GM15510 (cell line): ENCODE data around the gene BCAS1.

ENCODE experiments used
- POLR2A ChIP-seq: IDR thresholded peaks from 3 replicates; pipeline ENCODE4 v1.6.1; 2011; ENCODE audit warnings: borderline replicate concordance; ENCODE audit not compliant: insufficient read length; ENCODE audit errors: extremely low read depth

Gene BCAS1

DNA sequence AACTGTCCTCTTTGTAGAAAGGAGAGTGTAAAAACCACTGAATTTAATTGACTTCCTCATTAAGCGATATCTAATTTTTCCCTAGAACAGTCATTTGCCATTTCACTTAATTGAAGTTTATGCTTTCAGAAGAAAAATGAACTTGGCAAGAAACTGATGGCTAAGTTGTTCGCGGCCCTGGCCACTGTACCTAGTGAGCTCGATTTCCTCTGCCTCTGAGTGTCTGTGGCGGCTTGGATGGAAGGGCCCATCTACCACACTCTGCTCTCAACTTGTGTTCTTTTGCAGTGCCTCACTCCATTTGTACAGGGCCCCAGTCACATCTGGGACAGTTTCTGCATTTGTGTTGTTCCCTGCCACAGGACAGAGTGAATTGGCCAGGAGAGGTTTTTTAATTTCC lies 102.9 kb downstream of the BCAS1 start:
- TF ChIP-seq POLR2A = no peak

DNA sequence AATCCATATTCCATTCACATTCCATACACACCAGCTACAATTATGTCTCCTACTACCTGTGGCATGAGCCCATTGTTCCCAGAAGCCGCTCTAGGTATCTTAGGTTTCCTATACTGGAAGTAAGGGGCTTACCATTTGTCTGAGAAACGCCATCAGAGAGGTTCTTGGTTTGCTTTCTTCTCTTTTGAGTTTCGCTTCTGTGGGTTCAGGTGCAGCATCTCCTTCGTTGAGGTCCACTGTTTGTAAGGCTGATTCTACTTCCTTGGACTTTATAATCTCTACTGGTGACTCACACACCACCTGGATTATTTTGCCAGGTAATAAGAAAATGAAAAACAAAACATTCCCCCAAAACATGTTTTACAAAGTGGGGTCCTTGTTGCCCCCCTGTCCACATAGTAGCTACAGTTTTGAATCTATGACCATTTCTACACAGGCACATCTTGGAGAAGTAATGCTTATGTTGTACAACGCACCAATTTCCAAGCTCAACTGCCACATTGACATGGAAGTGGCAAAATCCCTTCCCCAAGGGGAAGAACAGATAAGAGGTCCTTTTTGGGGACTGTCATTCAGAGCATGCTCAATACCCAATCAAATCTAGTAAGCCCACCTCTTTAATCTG lies 103.5 kb downstream of the BCAS1 start:
- TF ChIP-seq POLR2A = no peak

DNA sequence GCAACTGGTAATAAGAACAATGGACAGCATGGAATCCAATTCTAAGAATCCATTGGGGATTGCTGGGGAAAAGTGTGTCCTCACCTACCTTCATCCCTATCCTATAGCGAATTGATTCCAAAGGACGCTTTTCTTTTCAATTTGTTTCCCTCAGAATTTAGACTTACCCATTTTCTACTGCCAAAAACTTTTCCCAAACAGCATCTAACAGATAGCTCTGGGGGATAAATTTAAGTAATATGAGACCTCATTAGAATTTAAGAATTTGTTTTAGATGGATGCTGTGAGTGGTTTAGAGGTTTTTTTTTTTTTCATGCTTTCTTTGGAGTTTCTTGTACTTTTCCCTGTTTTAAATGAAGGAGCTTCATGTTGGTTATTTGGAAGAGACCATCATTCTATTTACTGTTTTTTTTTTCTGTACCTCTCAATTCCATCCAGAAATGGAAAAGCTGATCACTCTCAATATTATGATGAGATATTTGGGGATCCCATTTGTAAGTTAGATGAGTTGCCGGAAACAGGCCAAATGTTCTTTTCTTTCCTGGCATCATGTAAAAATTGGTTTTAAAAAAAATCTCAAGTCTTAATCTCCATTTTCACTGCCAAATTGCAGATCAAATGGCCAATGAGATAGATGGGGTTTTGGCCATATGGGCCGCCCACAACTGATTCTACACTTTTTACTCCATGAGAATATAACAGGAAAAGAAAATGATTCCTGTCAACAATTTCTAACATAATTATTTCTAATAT lies 105.7 kb downstream of the BCAS1 start:
- TF ChIP-seq POLR2A = no peak

DNA sequence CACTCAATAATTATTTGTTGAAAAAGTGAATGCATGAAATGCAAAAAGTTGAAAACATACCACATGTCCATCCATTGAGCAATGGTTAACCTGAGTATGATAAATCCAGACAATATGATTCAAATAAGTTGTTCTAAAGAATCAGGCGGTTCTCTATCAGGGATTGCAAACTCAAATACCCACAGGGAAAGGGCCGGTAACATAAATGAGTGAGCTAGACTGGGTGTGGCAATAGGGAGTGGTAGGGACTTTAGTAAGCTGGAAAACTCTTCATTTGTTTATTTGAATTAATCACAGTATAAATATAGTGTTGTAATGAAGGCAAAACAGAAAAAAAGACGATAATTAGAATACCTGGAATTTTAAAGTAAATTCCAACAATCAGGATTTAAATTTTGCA lies 106.3 kb downstream of the BCAS1 start:
- no peak for TF ChIP-seq POLR2A

DNA sequence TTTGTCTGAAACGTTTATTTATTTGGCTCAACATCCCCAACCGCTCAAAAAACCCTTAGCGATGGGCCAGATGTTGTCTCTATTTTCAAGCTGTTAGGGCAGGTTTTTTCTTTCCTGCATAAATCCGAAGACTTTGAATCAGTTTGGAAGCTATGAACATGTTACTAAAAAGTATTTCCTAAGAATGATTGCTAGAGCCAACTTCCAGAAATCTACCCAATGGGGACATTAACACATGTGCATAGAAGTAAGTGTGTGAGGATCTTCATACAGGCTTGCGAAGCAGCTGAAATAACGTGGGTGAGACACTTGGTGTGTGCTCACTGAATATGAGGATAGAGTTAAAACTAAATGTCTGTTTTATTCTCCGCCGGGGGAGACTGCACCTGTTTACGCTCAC lies 106.8 kb downstream of the BCAS1 start:
- TF ChIP-seq POLR2A = no peak

DNA sequence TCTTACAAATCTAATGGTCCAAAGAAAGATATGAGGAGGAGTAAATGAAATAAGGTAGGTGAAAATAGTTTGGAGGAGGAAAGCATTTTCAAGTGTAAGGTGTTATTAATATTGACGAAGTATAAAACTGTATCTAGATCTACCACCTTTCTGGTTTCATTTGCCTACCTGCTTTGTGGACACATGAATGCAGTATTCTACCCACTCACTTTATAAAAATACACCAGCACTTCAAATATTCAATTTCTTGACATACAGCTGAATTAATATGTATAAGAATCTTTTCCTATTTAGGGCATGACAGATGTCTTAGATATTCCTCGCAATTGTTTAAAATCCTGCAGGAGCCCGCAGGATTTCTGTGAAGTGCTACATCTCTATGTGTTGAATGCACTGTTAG lies 108.0 kb downstream of the BCAS1 start:
- no peak for TF ChIP-seq POLR2A

DNA sequence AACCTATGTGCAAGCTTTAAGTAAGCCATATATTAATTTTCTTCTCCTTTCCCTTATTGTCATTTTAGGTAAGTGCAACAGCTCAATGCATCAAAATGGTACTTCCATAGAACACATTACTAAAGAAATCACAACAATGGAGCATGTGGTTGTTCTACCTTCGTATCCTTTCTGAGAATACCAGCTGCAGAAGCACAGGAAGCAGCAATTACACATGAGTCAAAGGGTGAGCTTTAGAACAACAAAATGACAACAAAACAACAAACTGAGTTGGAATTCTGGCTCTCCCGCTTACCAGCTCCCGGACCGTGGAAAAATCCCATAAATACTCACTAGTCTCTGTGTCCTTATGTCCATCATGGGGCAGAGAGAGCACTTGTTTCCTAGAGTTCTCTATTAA lies 108.9 kb downstream of the BCAS1 start:
- TF ChIP-seq POLR2A = no peak

DNA sequence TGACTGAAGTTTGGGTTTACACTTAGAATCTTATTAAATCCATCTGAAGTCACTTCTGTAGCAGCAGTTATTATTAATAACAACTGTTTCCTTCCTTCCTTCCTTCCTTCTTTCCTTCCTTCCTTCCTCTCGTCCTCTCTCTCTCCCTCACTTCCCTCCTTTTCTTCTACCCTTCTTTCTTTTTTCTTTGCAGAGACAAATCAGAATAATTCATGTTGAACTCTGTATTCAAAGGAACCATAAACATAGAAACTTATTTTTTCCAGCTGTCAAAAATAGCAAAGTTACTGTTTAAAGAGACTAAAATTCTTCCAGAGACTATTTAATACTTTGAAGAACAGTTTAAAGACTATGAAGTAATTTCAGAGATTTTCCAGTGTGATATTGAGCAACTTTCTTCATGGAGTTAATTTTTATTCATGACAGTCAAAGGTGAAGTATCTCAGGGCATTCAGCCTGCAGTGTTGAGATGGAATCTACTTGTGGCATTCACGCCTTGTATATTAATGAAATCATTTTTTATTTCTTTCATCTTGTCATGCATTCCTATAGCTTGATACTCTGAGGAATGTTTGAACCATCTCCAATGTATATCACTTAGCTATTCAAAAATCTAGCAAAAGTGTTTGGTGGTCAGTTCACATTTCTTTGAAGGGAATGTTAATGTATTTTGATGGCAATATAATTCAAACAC lies 109.7 kb downstream of the BCAS1 start:
- TF ChIP-seq POLR2A = no peak

DNA sequence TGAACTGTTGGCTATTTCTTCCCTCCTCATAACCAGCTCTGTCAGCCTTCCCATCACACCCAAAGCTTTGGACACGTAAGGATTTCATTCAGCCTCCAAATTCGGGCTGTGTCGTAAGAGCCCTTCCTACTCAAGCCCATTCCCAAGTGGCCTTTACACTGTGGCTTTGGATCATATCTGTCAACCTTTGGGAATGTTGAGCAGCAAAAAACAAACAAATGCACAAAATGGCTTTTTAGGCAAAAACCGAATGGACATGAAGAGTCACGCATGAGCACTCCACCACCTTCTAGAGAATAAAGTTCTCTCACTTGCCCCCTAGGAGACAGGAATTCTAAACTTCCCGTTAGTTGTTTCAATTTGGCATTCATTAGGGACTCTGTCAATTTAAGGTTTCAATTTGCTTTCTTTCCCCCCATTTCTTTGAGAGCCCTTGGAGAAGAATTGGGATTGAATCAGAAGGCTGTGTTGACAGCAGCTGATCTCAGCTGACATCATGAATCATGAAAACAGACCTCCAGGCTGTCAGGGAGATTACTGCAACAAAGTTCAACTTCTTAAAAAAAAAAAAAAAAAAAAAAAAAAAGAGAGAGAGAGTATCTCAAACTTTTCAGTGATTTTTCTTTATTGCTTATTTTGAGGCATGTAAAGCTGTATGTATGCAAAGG lies 110.3 kb downstream of the BCAS1 start:
- TF ChIP-seq POLR2A = no peak

DNA sequence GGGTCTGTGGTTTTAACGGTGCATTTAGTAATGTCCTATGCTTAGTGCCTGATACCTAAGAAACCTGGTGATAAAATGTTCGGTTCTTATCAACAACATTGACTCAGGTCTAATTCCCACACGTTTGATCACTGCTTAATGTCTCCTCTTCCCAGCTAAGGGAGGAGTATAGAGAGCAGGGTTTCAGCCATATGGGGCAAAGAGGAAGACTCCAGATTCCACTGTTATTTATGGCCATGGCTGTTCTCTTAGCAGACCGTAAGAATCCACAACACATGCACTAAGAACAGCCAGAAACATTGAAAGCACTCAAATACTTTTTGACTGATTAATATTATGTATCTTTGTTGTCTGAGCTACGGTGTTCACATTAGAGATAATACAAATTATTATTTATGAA lies 112.1 kb downstream of the BCAS1 start:
- TF ChIP-seq POLR2A = no peak

DNA sequence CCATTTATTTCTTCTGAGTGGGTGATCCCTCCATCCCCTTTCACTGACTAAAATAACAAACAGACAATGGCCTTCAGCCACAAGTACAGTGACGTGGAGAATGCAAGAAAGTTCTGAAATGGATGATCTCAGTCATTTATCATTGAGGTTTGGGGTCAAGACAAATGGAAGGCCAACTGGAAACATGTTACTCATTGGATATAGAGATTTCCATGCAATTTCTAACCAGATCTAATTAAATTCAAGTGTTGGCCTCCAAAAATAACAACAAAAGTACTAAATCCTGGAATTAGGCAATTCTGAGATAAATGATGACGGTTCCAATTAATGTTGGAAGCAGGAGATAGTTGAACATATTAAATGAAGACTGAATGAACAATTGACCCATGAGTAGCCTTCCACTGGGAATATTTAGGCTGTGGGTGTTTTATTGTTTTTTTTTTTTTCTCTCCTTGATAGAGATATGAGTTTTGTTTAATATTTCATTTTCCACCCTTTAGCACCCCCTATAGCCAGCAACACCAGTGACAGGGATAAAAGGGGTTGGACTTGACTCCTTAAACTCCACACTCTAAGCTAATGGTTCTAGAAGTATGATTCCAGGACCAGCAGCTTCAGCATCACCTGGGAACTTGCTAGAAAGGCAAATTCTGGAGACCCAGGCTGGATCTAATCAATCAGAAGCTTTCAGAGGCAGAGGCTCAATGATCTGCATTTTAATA lies 112.8 kb downstream of the BCAS1 start:
- no peak for TF ChIP-seq POLR2A

DNA sequence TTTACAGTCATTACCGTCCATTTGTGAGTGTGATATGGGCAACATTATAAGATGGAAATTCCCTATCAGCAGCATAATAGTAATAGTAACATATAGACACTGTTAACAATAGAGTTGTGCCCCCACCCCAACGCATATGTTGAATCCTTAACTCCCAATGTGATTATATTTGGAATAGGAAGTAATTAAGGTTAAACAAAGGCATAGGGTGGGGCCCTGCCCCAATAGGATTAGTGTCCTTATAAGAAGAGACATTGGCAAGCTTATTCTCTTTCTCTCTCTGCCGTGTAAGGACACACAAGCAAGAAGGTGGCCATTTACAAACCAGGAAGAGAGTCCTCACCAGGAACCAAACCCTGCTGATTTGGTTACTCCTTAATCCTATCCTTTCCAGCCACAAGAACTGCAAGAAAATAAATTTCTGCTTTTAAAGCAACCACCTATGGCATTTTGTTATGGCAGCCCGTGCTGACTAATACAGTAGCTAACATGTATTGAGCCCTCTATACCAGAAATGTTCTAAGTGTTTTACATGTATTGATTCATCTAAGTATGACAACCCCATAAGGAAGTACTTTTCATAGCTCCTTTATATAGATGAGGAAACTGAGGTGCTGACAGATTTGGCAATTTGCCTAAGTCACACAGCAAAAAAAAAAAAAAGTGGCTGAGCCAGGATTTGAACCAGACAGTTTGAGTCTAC lies 114.2 kb downstream of the BCAS1 start:
- no peak for TF ChIP-seq POLR2A

DNA sequence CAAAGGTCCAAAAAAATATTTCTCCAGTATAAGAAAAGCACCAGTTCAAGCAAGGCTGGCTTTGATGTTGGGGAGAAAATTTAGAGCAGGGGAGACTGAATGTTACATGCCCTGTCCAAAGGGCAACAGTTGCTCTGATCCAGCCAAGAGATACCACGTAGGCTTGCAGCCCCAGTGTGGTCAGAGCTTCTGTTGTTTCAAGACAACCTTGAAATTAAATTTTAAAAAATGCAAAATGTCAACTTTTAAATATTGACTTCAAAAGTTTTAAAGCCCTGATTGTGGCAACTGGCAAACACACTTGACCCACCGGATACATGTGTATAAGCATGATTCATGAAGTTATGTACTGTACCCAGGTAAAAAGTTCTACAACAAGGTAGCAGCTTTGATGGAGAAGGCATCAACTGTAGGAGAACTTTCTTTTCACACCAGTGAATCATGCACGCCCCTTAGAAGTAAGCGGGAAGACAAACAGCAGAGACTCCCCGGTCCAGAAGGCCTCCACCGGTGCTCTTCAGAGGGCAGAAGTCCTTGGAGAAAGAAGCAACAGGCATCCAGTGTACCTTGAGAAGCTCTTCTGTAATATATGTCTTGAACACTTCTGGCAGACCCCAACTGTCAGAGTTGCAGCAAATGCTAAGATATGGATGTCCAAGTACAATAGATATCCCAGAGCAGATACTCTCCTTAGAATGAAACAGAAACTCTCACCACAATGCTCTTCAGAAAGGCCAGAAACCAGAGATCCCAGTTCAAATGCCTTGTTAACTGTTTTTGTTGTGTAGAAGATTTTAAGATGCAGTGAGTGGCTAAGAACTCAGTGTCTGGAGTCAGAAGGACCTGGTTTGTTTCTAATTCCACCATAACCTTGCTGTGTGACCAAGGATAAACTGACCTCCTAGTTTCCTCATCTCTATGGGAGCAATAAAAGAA lies 115.4 kb downstream of the BCAS1 start:
- TF ChIP-seq POLR2A = no peak
